H9 (cell line): Measurements from ENCODE around the gene ZNF584. TPM values are rescaled to one million over a fixed set of nuclear protein-coding genes. Genes with fewer than 3 reads are reported as not detected.

Experiments
- DNase-seq: peaks from one replicate; pipeline ENCODE4 v3.0.0-alpha.2; 2017
- H2AFZ ChIP-seq: one replicate; pipeline ENCODE4 v1.6.1; 2013; ENCODE audit warnings: mild to moderate bottlenecking, low read length, control low read depth, moderate library complexity
- H2AK5ac ChIP-seq: 2 replicates; pipeline ENCODE4 v1.6.1; 2013; ENCODE audit warnings: low read length, control low read depth, mixed read lengths; ENCODE audit not compliant: insufficient read length
- H2BK120ac ChIP-seq: one replicate; pipeline ENCODE4 v1.6.1; 2013; ENCODE audit warnings: low read depth, mild to moderate bottlenecking, low read length, control low read depth, inconsistent platforms; ENCODE audit not compliant: poor library complexity, severe bottlenecking
- H2BK12ac ChIP-seq: 2 replicates; pipeline ENCODE4 v1.6.1; 2013; ENCODE audit warnings: low read length, control low read depth, mixed read lengths, low read depth; ENCODE audit not compliant: insufficient read length
- H2BK15ac ChIP-seq: 2 replicates; pipeline ENCODE4 v1.6.1; 2013; ENCODE audit warnings: low read depth, low read length, control low read depth
- H2BK20ac ChIP-seq: one replicate; pipeline ENCODE4 v1.6.1; 2013; ENCODE audit warnings: low read depth, mild to moderate bottlenecking, low read length, control low read depth, inconsistent platforms; ENCODE audit not compliant: poor library complexity, severe bottlenecking
- H2BK5ac ChIP-seq: 2 replicates; pipeline ENCODE4 v1.6.1; 2013; ENCODE audit warnings: low read length, control low read depth, mixed read lengths; ENCODE audit not compliant: insufficient read length
- H3K14ac ChIP-seq: 2 replicates; pipeline ENCODE4 v1.6.1; 2013; ENCODE audit warnings: low read length, control low read depth; ENCODE audit not compliant: insufficient read depth
- H3K18ac ChIP-seq: 2 replicates; pipeline ENCODE4 v1.6.1; 2013; ENCODE audit warnings: low read depth, mild to moderate bottlenecking, mixed read lengths, low read length, control low read depth; ENCODE audit not compliant: insufficient read length
- H3K23ac ChIP-seq: 2 replicates; pipeline ENCODE4 v1.6.1; 2013; ENCODE audit warnings: low read length, control low read depth, mixed read lengths, low read depth; ENCODE audit not compliant: insufficient read length
- H3K23me2 ChIP-seq: 2 replicates; pipeline ENCODE4 v1.6.1; 2013; ENCODE audit warnings: low read depth, mild to moderate bottlenecking, mixed read lengths, low read length, control low read depth; ENCODE audit not compliant: insufficient read length, poor library complexity, severe bottlenecking
- H3K27ac ChIP-seq: 2 replicates; pipeline ENCODE4 v1.5.1; 2013; ENCODE audit warnings: low read length, control low read depth, mixed read lengths, low read depth; ENCODE audit not compliant: insufficient read length
- H3K27me3 ChIP-seq: 2 replicates; pipeline ENCODE4 v1.6.1; 2013; ENCODE audit warnings: low read length, control low read depth, inconsistent platforms; ENCODE audit not compliant: insufficient read depth
- H3K4ac ChIP-seq: 2 replicates; pipeline ENCODE4 v1.6.1; 2013; ENCODE audit warnings: low read depth, mild to moderate bottlenecking, control low read depth, inconsistent platforms, low read length, moderate library complexity
- H3K4me1 ChIP-seq: 2 replicates; pipeline ENCODE4 v1.6.1; 2013; ENCODE audit warnings: low read length, control low read depth, inconsistent platforms; ENCODE audit not compliant: insufficient read depth
- H3K4me2 ChIP-seq: 2 replicates; pipeline ENCODE4 v1.6.1; 2013; ENCODE audit warnings: low read length, control low read depth, mixed read lengths; ENCODE audit not compliant: insufficient read length, insufficient read depth
- H3K56ac ChIP-seq: 2 replicates; pipeline ENCODE4 v1.6.1; 2013; ENCODE audit warnings: low read depth, mild to moderate bottlenecking, mixed read lengths, low read length, control low read depth; ENCODE audit not compliant: insufficient read length
- H3K79me1 ChIP-seq: 2 replicates; pipeline ENCODE4 v1.6.1; 2013; ENCODE audit warnings: low read depth, mild to moderate bottlenecking, moderate library complexity, low read length, control low read depth, inconsistent platforms; ENCODE audit not compliant: insufficient read depth, poor library complexity, severe bottlenecking
- H3K79me2 ChIP-seq: 2 replicates; pipeline ENCODE4 v1.6.1; 2013; ENCODE audit warnings: low read length, control low read depth, inconsistent platforms; ENCODE audit not compliant: insufficient read depth
- H3K9ac ChIP-seq: 2 replicates; pipeline ENCODE4 v1.6.1; 2013; ENCODE audit warnings: low read length, control low read depth, mixed read lengths; ENCODE audit not compliant: insufficient read length; ENCODE audit errors: extremely low read depth
- H3K9me3 ChIP-seq: one replicate; pipeline ENCODE4 v1.6.1; 2013; ENCODE audit warnings: low read depth, low read length, inconsistent platforms; ENCODE audit not compliant: control insufficient read depth
- H3T11ph ChIP-seq: one replicate; pipeline ENCODE4 v1.6.1; 2013; ENCODE audit warnings: mild to moderate bottlenecking, low read length, control low read depth, inconsistent platforms
- H4K20me1 ChIP-seq: one replicate; pipeline ENCODE4 v1.6.1; 2013; ENCODE audit not compliant: control insufficient read depth, insufficient read length, insufficient read depth
- H4K5ac ChIP-seq: 2 replicates; pipeline ENCODE4 v1.6.1; 2013; ENCODE audit warnings: low read depth, mild to moderate bottlenecking, mixed read lengths, low read length, control low read depth; ENCODE audit not compliant: insufficient read length
- H4K8ac ChIP-seq: replicated peaks from 2 replicates; pipeline ENCODE4 v1.6.1; 2013; ENCODE audit warnings: low read length, control low read depth, mixed read lengths, low read depth; ENCODE audit not compliant: insufficient read length
- H4K91ac ChIP-seq: 2 replicates; pipeline ENCODE4 v1.6.1; 2013; ENCODE audit warnings: low read depth, mild to moderate bottlenecking, moderate library complexity, mixed read lengths, low read length, control low read depth; ENCODE audit not compliant: insufficient read length
- H3K27ac Mint-ChIP-seq, 3 experiments: 2 replicates in 2 of 3; 3 replicates in 1 of 3; pipeline ENCODE4 v1.8.0; 2020 to 2021; ENCODE audit warnings: mixed read lengths in 3 of 3, mild to moderate bottlenecking in 1 of 3, moderate library complexity in 1 of 3
- H3K27me3 Mint-ChIP-seq: 2 replicates; pipeline ENCODE4 v1.8.0; 2021; ENCODE audit warnings: low read depth, mild to moderate bottlenecking, moderate library complexity, mixed read lengths
- H3K36me3 Mint-ChIP-seq, 3 experiments: 2 replicates in 2 of 3; 3 replicates in 1 of 3; pipeline ENCODE4 v1.8.0; 2020 to 2021; ENCODE audit warnings: low read depth in 3 of 3, mixed read lengths in 3 of 3; ENCODE audit not compliant: insufficient read depth in 1 of 3
- H3K4me1 Mint-ChIP-seq, 2 experiments: 2 replicates each; pipeline ENCODE4 v1.8.0; 2020; ENCODE audit warnings: mixed read lengths in 2 of 2
- H3K4me3 Mint-ChIP-seq, 2 experiments: 2 replicates in 1 of 2; 3 replicates in 1 of 2; pipeline ENCODE4 v1.8.0; 2020 to 2021; ENCODE audit warnings: mild to moderate bottlenecking in 2 of 2, mixed read lengths in 2 of 2, moderate library complexity in 1 of 2
- H3K9me3 Mint-ChIP-seq, 2 experiments: 2 replicates in 1 of 2; 3 replicates in 1 of 2; pipeline ENCODE4 v1.8.0; 2020; ENCODE audit warnings: mild to moderate bottlenecking in 2 of 2, mixed read lengths in 2 of 2, moderate library complexity in 1 of 2
- WGBS: extraction: QIAGEN DNeasy Blood & Tissue Kit; methylation state at CpG from one replicate; pipeline ENCODE4 v1.1.7; 2013; ENCODE audit warnings: missing lambda C conversion rate, low lambda C conversion rate, mixed read lengths; ENCODE audit not compliant: insufficient read length; ENCODE audit errors: extremely low coverage; 5-methylcytosine and 5-hydroxymethylcytosine counted together
- total RNA-seq: library from RNA; stranded (reverse); gene quantifications from 2 replicates; pipeline ENCODE4 v1.2.1, GENCODE V29; 2021
- TF ChIP-seq, protein P1 (sequence below): fragments of 200-600 bp; sonication (generic); conservative IDR thresholded peaks from 3 replicates; pipeline ENCODE4 v1.8.0; 2021; ENCODE audit warnings: antibody characterized with exemption, mild to moderate bottlenecking

ZNF584 gene
- total RNA-seq, 1 experiment from 2014 or later = 7.4 TPM

DNA sequence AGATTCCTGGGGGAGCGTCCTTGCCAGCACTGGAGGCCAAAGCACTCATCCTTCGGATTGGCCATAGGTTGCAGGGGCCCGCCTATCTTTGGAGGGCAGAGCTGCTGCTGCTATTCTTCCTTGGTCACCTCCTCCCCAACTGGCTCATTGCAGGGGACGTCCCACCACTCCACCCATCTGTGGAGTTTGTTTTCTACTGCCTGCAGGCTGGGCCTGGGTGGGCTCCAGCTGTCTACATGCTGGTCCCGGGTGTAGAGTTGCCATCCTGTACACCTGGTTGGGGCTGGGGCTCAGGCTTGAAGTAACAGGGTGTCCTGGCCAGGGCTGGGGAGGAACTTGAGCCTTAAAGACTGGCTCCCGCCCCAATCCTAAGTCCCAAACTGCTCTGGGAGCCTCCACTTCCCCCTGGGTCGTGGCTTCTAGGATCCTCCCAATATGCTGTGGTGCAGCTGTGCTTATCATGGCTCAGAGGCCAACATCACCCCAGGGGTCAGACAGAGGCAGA is 10.9 kb upstream of the ZNF584 start:
- TF ChIP-seq, protein P1, sequence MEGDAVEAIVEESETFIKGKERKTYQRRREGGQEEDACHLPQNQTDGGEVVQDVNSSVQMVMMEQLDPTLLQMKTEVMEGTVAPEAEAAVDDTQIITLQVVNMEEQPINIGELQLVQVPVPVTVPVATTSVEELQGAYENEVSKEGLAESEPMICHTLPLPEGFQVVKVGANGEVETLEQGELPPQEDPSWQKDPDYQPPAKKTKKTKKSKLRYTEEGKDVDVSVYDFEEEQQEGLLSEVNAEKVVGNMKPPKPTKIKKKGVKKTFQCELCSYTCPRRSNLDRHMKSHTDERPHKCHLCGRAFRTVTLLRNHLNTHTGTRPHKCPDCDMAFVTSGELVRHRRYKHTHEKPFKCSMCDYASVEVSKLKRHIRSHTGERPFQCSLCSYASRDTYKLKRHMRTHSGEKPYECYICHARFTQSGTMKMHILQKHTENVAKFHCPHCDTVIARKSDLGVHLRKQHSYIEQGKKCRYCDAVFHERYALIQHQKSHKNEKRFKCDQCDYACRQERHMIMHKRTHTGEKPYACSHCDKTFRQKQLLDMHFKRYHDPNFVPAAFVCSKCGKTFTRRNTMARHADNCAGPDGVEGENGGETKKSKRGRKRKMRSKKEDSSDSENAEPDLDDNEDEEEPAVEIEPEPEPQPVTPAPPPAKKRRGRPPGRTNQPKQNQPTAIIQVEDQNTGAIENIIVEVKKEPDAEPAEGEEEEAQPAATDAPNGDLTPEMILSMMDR = no peak
- no peak overlapping the region for H2BK12ac ChIP-seq
- H3K9me3 ChIP-seq = no peaks in the 10 kb centered on the region
- H3K9me3 Mint-ChIP-seq = no peaks in the 10 kb centered on the region
- H3K4me1 Mint-ChIP-seq = peaks cover 10 to 16% of the 10 kb centered on the region in 2 experiments
- no peak overlapping the region for H2BK15ac ChIP-seq
- H3K79me2 ChIP-seq = no peaks in the 10 kb centered on the region
- no peak overlapping the region for H3K9ac ChIP-seq
- no peak overlapping the region for H3K56ac ChIP-seq
- DNase-seq = peak; percentile 50
- no peak overlapping the region for H3K4ac ChIP-seq
- no peak overlapping the region for H3K23ac ChIP-seq
- H4K5ac ChIP-seq = no peak overlapping the region
- H4K8ac ChIP-seq = no peak overlapping the region
- H2AFZ ChIP-seq = no peak overlapping the region
- no peak overlapping the region for H2BK20ac ChIP-seq
- H3K27ac ChIP-seq = no peak overlapping the region
- peaks cover 22 to 26% (median 24%) of the 10 kb centered on the region in 3 experiments; a peak in 6 of 7 replicates for H3K36me3 Mint-ChIP-seq
- no peak overlapping the region for H2BK120ac ChIP-seq
- H3K4me3 Mint-ChIP-seq = peak overlapping the region in 1 of 2 experiments; percentile 40; a peak in 1 of 5 replicates
- peaks cover 3% of the 10 kb centered on the region for H3K79me1 ChIP-seq
- no peak overlapping the region for H2BK5ac ChIP-seq
- peaks cover 13% of the 10 kb centered on the region for H3K23me2 ChIP-seq
- peaks cover 5% of the 10 kb centered on the region for H4K20me1 ChIP-seq
- H4K91ac ChIP-seq = no peak overlapping the region
- peaks cover 14% of the 10 kb centered on the region for H3K27me3 Mint-ChIP-seq
- H2AK5ac ChIP-seq = no peak overlapping the region
- no peak overlapping the region for H3K18ac ChIP-seq
- no peak overlapping the region for H3T11ph ChIP-seq
- no CpG with 5 or more reads among the region's 7 CpGs for WGBS
- H3K14ac ChIP-seq = no peak overlapping the region
- no peak overlapping the region for H3K4me2 ChIP-seq
- no peak overlapping the region for H3K27ac Mint-ChIP-seq
- H3K4me1 ChIP-seq = no peaks in the 10 kb centered on the region
- H3K27me3 ChIP-seq = no peaks in the 10 kb centered on the region; the same call in 1 of the 2 replicates
